ENCODE measurements around the gene LRCH3. TPM values are rescaled to one million over a fixed set of nuclear protein-coding genes. Genes with fewer than 3 reads are reported as not detected.

The LRCH3 gene
- total RNA-seq, 1 experiment from 2014 or later = 56.4 TPM

GRCh38 chr3:197908957-197909701 lies 118.1 kb downstream of the LRCH3 start:
- H3K27ac Mint-ChIP-seq = no peak overlapping the region
- no peak overlapping the region for H4K8ac ChIP-seq (replicated peaks; ENCODE audit: insufficient read length, low read depth, low read length)
- H2BK20ac ChIP-seq (ENCODE audit: low read depth, low read length, poor library complexity, severe bottlenecking) = no peak overlapping the region
- H3T11ph ChIP-seq (ENCODE audit: low read length) = no peak overlapping the region
- no peak overlapping the region for H2AFZ ChIP-seq (ENCODE audit: low read length)
- no peak overlapping the region for H3K9ac ChIP-seq (ENCODE audit: extremely low read depth, insufficient read length, low read length)
- no peak overlapping the region for H3K18ac ChIP-seq (ENCODE audit: insufficient read length, low read depth, low read length)
- H4K20me1 ChIP-seq (ENCODE audit: control insufficient read depth, insufficient read depth, insufficient read length) = no peaks in the 10 kb centered on the region
- TF ChIP-seq CTCF (conservative IDR thresholded peaks at IDR 0.05) = no peak
- H3K36me3 Mint-ChIP-seq (ENCODE audit: insufficient read depth in 1 of 3, low read depth in 3 of 3) = no peaks in the 10 kb centered on the region
- no peak overlapping the region for H3K4me3 Mint-ChIP-seq
- no peaks in the 10 kb centered on the region for H3K9me3 Mint-ChIP-seq
- no peak overlapping the region for H2AK5ac ChIP-seq (ENCODE audit: insufficient read length, low read length)
- H3K27me3 ChIP-seq (ENCODE audit: insufficient read depth, low read length) = no peaks in the 10 kb centered on the region
- no peak overlapping the region for H2BK12ac ChIP-seq (ENCODE audit: insufficient read length, low read depth, low read length)
- H3K27me3 Mint-ChIP-seq (ENCODE audit: low read depth) = 0 out of 2 replicates have a peak, but pooled peaks cover 2% of the 10 kb centered on the region
- no peaks in the 10 kb centered on the region for H3K23me2 ChIP-seq (ENCODE audit: insufficient read length, low read depth, low read length, poor library complexity, severe bottlenecking)
- H3K27ac ChIP-seq (ENCODE audit: insufficient read length, low read depth, low read length) = no peak overlapping the region
- peaks cover 3% of the 10 kb centered on the region for H3K4me1 ChIP-seq (ENCODE audit: insufficient read depth, low read length)
- H3K56ac ChIP-seq (ENCODE audit: insufficient read length, low read depth, low read length) = no peak overlapping the region
- DNase-seq = no peak
- no peak overlapping the region for H2BK15ac ChIP-seq (ENCODE audit: low read depth, low read length)
- no CpG with 5 or more reads among the region's 4 CpGs for WGBS (ENCODE audit: extremely low coverage, insufficient read length, low lambda C conversion rate)
- H2BK5ac ChIP-seq (ENCODE audit: insufficient read length, low read length) = no peak overlapping the region
- no peaks in the 10 kb centered on the region for H3K79me1 ChIP-seq (ENCODE audit: insufficient read depth, low read depth, low read length, poor library complexity, severe bottlenecking)
- H2BK120ac ChIP-seq (ENCODE audit: low read depth, low read length, poor library complexity, severe bottlenecking) = no peak overlapping the region
- no peak overlapping the region for H4K91ac ChIP-seq (ENCODE audit: insufficient read length, low read depth, low read length)
- H3K23ac ChIP-seq (ENCODE audit: insufficient read length, low read depth, low read length) = no peak overlapping the region
- no peak overlapping the region for H3K14ac ChIP-seq (ENCODE audit: insufficient read depth, low read length)
- no peak overlapping the region for H3K4ac ChIP-seq (ENCODE audit: low read depth, low read length)
- H3K79me2 ChIP-seq (ENCODE audit: insufficient read depth, low read length) = no peaks in the 10 kb centered on the region
- no peak overlapping the region for H3K4me2 ChIP-seq (ENCODE audit: insufficient read depth, insufficient read length, low read length)
- peaks cover 22 to 23% of the 10 kb centered on the region in 2 experiments for H3K4me1 Mint-ChIP-seq
- no peaks in the 10 kb centered on the region for H3K9me3 ChIP-seq (ENCODE audit: control insufficient read depth, low read depth, low read length)
- no peak overlapping the region for H4K5ac ChIP-seq (ENCODE audit: insufficient read length, low read depth, low read length)
